DMS153 (cell line): ENCODE data around the gene MAMDC4.
"Not testable (repeated sequence)": the region's sequence is repeated elsewhere in the genome, so short reads cannot be mapped to it uniquely, and the experiment has no call there.

Source experiments
- DNase-seq: peaks from one replicate; lab custom pipeline; 2025; lab: John Stamatoyannopoulos, UW

Gene MAMDC4

GRCh38 chr9:136825295-136826187 lies 26.6 kb upstream of the MAMDC4 start:
- no peak for DNase-seq

GRCh38 chr9:136826188-136826541 lies 26.0 kb upstream of the MAMDC4 start:
- no peak for DNase-seq

- no peak for DNase-seq
Observed at GRCh38 chr9:136826703-136827582, 25.2 kb upstream of the MAMDC4 start.

GRCh38 chr9:136827794-136828473 lies 24.2 kb upstream of the MAMDC4 start:
- no peak for DNase-seq

- no peak for DNase-seq
Observed at GRCh38 chr9:136828474-136829140, 23.5 kb upstream of the MAMDC4 start.

- DNase-seq, result no peak
Observed at GRCh38 chr9:136829412-136829811, 22.7 kb upstream of the MAMDC4 start.

- DNase-seq, result no peak
Observed at GRCh38 chr9:136829981-136830885, 21.9 kb upstream of the MAMDC4 start.

GRCh38 chr9:136831002-136831719 lies 21.0 kb upstream of the MAMDC4 start:
- no peak for DNase-seq

GRCh38 chr9:136831720-136832104 lies 20.4 kb upstream of the MAMDC4 start:
- no peak for DNase-seq

- no peak for DNase-seq
Observed at GRCh38 chr9:136832581-136832980, 19.6 kb upstream of the MAMDC4 start.

- not testable (repeated sequence) for DNase-seq
Observed at GRCh38 chr9:136833381-136834048, 18.6 kb upstream of the MAMDC4 start.

- DNase-seq, result no peak
Observed at GRCh38 chr9:136835162-136835931, 16.8 kb upstream of the MAMDC4 start.

- no peak for DNase-seq
Observed at GRCh38 chr9:136835932-136836904, 15.9 kb upstream of the MAMDC4 start.

- DNase-seq, result no peak
Observed at GRCh38 chr9:136837146-136837855, 14.8 kb upstream of the MAMDC4 start.

- not testable (repeated sequence) for DNase-seq
Observed at GRCh38 chr9:136837856-136838277, 14.3 kb upstream of the MAMDC4 start.

GRCh38 chr9:136838314-136839228 lies 13.6 kb upstream of the MAMDC4 start:
- no peak for DNase-seq
